Parathyroid adenoma (tissue), 2 donors: ENCODE data around the gene PLA2R1.
A peak's percentile ranks its signal among the peaks of the same experiment; 100 is the strongest.

ENCODE experiments used
- H2AFZ ChIP-seq: fragments of 300-600 bp; sonication (generic); one replicate; pipeline ENCODE4 v1.7.0; 2017; ENCODE audit warnings: antibody characterized with exemption, mild to moderate bottlenecking
- H3K27ac ChIP-seq: fragments of 300-600 bp; sonication (generic); one replicate; pipeline ENCODE4 v1.7.0; 2017
- H3K27me3 ChIP-seq: fragments of 300-600 bp; sonication (generic); one replicate; pipeline ENCODE4 v1.7.0; 2017; ENCODE audit warnings: low read length; ENCODE audit not compliant: control insufficient read depth, insufficient read depth
- H3K36me3 ChIP-seq: fragments of 300-600 bp; sonication (generic); one replicate; pipeline ENCODE4 v1.7.0; 2017; ENCODE audit warnings: low read length; ENCODE audit not compliant: control insufficient read depth, insufficient read depth
- H3K4me1 ChIP-seq: fragments of 300-600 bp; sonication (generic); one replicate; pipeline ENCODE4 v1.7.0; 2017; ENCODE audit warnings: control low read depth
- H3K4me2 ChIP-seq: fragments of 300-600 bp; sonication (generic); one replicate; pipeline ENCODE4 v1.7.0; 2017; ENCODE audit warnings: low read length
- H3K4me3 ChIP-seq: fragments of 300-600 bp; sonication (generic); one replicate; pipeline ENCODE4 v1.7.0; 2017; ENCODE audit warnings: low read depth, low read length
- H3K79me2 ChIP-seq: fragments of 300-600 bp; sonication (generic); one replicate; pipeline ENCODE4 v1.7.0; 2017; ENCODE audit warnings: control low read depth
- H3K9ac ChIP-seq: fragments of 300-600 bp; sonication (generic); one replicate; pipeline ENCODE4 v1.7.0; 2017; ENCODE audit warnings: mild to moderate bottlenecking
- H3K9me3 ChIP-seq: fragments of 300-600 bp; sonication (generic); one replicate; pipeline ENCODE4 v1.7.0; 2017; ENCODE audit warnings: low read length; ENCODE audit not compliant: control insufficient read depth
- TF ChIP-seq, protein P1 (sequence below): fragments of 300-600 bp; sonication (generic); IDR thresholded peaks from one replicate; pipeline ENCODE4 v1.7.0; 2017; ENCODE audit warnings: antibody characterized with exemption, mild to moderate bottlenecking
- donor health status: primary hyperparathyroidism.

PLA2R1 gene

DNA sequence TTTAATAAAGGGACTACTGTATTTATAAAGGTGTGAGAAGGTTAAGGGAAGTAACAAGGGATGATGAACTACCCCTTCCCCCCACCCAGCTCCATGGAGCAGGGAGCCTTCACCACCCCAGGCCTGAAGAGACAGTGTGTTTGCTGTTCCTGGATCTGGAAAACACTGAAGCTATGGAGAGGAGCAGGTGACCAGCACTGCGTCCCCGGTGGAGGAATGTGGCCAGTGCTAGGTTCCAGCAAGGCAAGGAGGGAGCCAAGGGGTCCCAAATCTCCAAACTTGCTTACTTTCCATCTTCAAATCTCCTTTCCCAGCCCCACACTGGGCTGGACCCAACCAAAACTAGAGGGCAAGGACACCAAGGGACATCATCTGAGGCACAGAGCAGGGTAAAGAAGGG is 135.7 kb downstream of the PLA2R1 start:
- Histone ChIP-seq H3K4me2 (no peak overlapping the region), H3K4me3 (no peak overlapping the region), H3K9ac (no peak overlapping the region), H3K9me3 (no peaks in the 10 kb centered on the region), H3K4me1 (peaks cover 19% of the 10 kb centered on the region), H2AFZ (no peak overlapping the region), H3K27me3 (no peaks in the 10 kb centered on the region), H3K27ac (no peak overlapping the region), H3K79me2 (no peaks in the 10 kb centered on the region), H3K36me3 (no peaks in the 10 kb centered on the region)
- TF ChIP-seq, protein P1, sequence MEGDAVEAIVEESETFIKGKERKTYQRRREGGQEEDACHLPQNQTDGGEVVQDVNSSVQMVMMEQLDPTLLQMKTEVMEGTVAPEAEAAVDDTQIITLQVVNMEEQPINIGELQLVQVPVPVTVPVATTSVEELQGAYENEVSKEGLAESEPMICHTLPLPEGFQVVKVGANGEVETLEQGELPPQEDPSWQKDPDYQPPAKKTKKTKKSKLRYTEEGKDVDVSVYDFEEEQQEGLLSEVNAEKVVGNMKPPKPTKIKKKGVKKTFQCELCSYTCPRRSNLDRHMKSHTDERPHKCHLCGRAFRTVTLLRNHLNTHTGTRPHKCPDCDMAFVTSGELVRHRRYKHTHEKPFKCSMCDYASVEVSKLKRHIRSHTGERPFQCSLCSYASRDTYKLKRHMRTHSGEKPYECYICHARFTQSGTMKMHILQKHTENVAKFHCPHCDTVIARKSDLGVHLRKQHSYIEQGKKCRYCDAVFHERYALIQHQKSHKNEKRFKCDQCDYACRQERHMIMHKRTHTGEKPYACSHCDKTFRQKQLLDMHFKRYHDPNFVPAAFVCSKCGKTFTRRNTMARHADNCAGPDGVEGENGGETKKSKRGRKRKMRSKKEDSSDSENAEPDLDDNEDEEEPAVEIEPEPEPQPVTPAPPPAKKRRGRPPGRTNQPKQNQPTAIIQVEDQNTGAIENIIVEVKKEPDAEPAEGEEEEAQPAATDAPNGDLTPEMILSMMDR: no peak

DNA sequence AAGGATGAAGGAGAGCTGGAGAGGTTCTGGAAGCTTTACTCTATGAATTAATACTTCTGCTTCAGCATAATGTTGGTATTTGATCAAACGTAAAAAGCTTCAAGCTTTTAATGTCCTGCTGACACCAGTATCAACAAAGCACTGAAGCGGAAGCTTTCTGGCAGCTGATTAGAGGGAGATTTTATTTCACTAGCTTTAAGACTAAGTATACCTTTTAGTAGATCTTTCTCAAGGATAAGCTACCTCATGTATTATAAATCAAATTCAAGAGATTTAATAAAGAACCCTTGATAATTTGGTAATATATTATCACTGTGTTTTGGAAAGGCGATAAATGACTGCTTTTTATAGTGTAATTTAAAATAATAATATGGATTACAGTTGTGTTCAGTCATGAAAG is 136.4 kb downstream of the PLA2R1 start:
- H3K4me2 ChIP-seq: peak overlapping the region; percentile 50
- no peaks in the 10 kb centered on the region for H3K27me3 ChIP-seq
- TF ChIP-seq, protein P1: no peak
- peak overlapping the region; percentile 30 for H2AFZ ChIP-seq
- no peak overlapping the region for H3K27ac ChIP-seq
- H3K9me3 ChIP-seq: no peaks in the 10 kb centered on the region
- H3K4me1 ChIP-seq: peaks cover 21% of the 10 kb centered on the region
- H3K36me3 ChIP-seq: no peaks in the 10 kb centered on the region
- H3K4me3 ChIP-seq: no peak overlapping the region
- H3K9ac ChIP-seq: no peak overlapping the region
- H3K79me2 ChIP-seq: no peaks in the 10 kb centered on the region

DNA sequence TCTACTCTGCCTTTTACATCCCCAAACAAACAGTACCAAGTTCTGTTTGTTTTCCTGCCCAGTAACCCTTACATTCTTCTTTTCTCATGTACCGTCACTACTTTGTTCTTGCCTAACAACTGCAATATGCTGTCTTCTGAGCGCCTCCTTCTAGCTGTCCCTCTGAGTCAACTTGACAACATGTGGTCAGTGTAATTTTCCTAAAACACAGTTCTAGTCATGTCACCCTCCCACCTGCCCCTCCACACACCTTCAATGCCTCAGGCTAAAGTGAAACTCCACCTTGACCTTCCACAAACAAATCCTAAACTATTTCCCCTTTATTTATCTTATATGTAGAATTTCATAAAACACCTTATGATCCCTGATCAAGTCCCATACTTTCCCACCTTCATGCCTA is 139.9 kb downstream of the PLA2R1 start:
- Histone ChIP-seq H3K4me2 (no peak overlapping the region), H3K9me3 (no peaks in the 10 kb centered on the region), H3K4me1 (peaks cover 21% of the 10 kb centered on the region), H3K4me3 (no peak overlapping the region), H3K79me2 (no peaks in the 10 kb centered on the region), H3K27me3 (no peaks in the 10 kb centered on the region), H3K9ac (no peak overlapping the region), H3K27ac (no peak overlapping the region), H3K36me3 (no peaks in the 10 kb centered on the region), H2AFZ (no peak overlapping the region)
- TF ChIP-seq, protein P1: no peak

DNA sequence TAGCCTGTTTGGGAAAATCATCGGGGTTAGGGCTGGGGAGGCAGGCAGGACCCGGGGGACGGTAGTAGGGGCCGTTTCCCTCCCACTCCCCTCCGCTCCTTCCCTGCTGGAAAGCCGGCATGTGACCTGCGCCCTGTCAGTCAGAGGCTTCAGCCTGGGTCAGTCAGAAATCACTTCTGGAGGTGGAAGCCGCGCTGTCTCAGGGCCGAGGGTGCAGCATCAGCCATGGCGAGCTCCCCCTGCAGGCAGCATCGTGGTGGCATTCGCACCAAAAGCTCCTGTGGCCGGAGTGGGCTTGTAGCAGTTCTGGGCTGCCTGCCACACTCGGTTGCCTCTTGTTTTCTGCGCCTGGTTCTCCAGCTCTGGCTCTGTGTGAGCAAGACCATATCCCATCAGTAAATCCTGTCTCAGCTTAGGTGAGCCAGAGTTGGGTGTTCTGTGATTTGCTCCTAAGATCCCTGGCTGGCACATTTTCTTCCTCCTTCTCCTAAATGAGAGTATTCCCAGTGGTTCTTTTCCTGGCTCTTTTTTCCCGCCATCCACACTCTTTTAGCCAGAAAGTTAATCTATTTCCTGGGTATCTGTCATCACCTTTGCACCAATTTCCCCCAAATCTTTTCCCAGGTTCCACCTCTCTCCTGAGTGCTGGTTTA is 140.5 kb downstream of the PLA2R1 start:
- Histone ChIP-seq H3K27ac (no peak overlapping the region), H2AFZ (peak overlapping the region; percentile 16), H3K4me3 (no peak overlapping the region), H3K9me3 (no peaks in the 10 kb centered on the region), H3K36me3 (no peaks in the 10 kb centered on the region), H3K27me3 (no peaks in the 10 kb centered on the region), H3K9ac (no peak overlapping the region), H3K79me2 (no peaks in the 10 kb centered on the region), H3K4me2 (no peak overlapping the region), H3K4me1 (peaks cover 15% of the 10 kb centered on the region)
- TF ChIP-seq, protein P1: peak; percentile 81

DNA sequence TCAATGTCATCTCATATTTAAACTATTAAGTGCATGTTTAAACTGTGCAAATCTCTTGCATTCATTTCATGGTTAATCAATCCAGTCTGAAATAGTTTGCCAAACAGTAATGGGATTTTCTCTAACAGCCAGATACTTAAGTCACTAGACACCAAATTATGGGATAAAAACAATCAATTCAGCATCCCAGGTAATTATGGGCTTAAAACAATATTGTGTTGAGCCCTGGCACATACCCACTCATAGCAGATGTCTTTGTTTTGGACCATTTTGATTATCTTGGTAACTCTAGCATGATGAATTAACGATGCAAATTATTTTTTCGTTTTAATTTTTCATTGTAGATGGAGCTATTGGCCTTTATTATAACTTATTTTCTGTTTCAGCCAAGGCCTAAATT is 145.9 kb downstream of the PLA2R1 start:
- Histone ChIP-seq H3K4me3 (no peak overlapping the region), H3K4me2 (no peak overlapping the region), H3K79me2 (no peaks in the 10 kb centered on the region), H3K27ac (no peak overlapping the region), H3K9ac (no peak overlapping the region), H3K36me3 (no peaks in the 10 kb centered on the region), H3K9me3 (no peaks in the 10 kb centered on the region), H3K27me3 (no peaks in the 10 kb centered on the region), H3K4me1 (peaks cover under 1% of the 10 kb centered on the region), H2AFZ (no peak overlapping the region)
- TF ChIP-seq, protein P1: no peak
